ENCODE results near the gene FCHO2.

FCHO2 gene

DNA sequence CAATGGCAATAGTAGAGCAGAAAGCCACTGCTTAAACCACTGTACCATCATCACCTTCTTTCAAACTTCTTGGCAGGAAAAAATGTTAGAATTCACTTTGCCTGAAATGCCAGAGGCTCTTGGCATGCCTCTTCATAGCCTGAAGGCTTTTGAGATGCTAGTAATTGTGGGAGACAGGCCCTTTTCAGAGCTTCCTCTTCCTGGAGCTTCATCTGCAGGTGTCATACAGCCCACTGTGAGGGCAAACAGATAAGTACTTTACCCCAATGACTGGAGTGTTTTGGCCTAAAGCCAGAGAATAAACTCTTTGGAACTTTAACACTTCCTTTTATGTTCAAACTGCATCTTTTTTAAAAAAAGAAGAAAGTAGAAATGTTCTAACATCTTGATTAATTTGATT lies 83.2 kb downstream of the FCHO2 start:
- Mint-ChIP-seq H3K27me3 (no peaks in the 10 kb centered on the region), H3K9me3 (no peaks in the 10 kb centered on the region), H3K27ac (no peak overlapping the region), H3K36me3 (no peaks in the 10 kb centered on the region), H3K4me1 (no peaks in the 10 kb centered on the region), H3K4me3 (no peak overlapping the region)

DNA sequence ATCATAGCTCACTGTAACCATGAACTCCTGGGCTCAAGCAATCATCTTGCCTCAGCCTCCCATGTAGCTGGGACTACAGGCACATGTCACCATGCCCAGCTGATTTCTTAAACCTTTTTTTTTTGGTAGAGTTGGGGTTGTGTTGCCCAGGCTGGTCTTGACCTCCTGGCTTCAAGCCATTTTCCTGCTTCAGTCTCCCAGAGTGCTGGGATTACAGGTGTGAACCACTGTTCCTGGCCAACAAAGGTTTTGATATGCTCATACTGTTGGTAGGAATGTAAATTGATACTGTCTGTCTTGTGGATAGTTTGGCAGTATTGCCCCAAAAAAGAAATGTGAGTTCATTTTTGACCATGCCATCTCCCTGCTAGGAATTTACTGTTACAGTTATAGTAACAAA lies 87.2 kb downstream of the FCHO2 start:
- peaks cover 1% of the 10 kb centered on the region for H3K36me3 Mint-ChIP-seq
- H3K27ac Mint-ChIP-seq: no peak overlapping the region
- no peak overlapping the region for H3K4me3 Mint-ChIP-seq
- H3K9me3 Mint-ChIP-seq: no peaks in the 10 kb centered on the region
- no peaks in the 10 kb centered on the region for H3K27me3 Mint-ChIP-seq
- no peaks in the 10 kb centered on the region for H3K4me1 Mint-ChIP-seq

DNA sequence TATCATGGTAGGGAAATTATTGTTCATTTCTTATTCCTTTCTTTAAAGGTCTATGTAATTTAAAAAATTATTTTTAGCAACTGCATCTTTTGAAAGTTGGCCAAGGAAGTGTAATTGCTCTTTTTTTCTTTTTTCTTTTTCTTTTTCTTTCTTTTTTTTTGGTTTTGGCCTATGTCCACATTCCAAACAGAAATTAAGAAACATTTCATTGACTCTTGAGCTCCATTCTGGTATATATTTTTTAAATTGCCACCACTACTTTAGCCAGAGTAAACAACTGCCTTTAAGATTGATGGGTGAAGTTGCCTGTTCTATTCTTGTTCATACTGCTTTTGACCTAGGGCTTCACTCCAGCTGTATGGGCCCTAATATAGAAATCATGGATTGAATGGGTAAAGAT lies 88.7 kb downstream of the FCHO2 start:
- no peaks in the 10 kb centered on the region for H3K9me3 Mint-ChIP-seq
- H3K4me3 Mint-ChIP-seq: no peak overlapping the region
- no peaks in the 10 kb centered on the region for H3K27me3 Mint-ChIP-seq
- H3K4me1 Mint-ChIP-seq: no peaks in the 10 kb centered on the region
- no peak overlapping the region for H3K27ac Mint-ChIP-seq
- peaks cover 1% of the 10 kb centered on the region for H3K36me3 Mint-ChIP-seq

DNA sequence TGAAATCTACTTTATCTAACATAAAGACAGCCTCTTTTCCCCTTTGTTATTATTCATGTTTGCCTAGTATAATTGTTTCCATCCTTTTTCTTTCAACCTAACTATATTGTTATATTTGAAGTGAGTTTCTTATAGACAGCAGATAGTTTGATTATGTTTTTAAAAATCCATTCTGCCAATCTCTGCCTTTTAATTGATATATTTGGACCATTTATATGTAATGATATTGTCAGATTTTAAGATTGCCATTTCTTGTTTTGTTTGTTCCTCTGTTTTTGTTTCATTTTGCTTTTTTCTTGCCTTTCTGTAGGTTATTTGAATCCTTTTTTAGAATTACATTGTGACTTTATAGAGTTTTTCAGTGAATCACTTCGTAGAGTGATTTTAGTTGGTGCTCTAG lies 89.8 kb downstream of the FCHO2 start:
- peaks cover 1% of the 10 kb centered on the region for H3K36me3 Mint-ChIP-seq

DNA sequence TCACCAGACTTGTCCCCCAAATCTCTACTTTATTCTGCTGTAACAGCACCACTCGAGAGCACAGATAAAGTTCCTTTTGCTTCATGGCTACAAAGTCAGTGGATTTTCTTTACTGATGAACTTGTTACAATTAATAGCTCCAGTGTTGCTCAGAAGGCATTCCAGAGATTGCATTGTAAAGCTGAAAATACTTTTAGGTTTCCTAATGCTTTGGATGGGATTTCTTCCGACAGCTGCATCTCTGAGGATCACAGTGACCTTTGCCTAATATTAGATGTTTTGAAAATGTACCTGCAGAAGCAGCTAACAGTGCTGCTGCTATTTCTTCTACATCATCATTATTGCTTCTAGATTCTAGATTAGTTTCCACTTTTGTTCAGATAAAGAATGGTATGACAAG lies 105.8 kb downstream of the FCHO2 start:
- Mint-ChIP-seq H3K27me3 (peaks cover 2% of the 10 kb centered on the region), H3K36me3 (no peaks in the 10 kb centered on the region), H3K4me1 (no peaks in the 10 kb centered on the region), H3K9me3 (no peaks in the 10 kb centered on the region), H3K4me3 (no peak overlapping the region), H3K27ac (no peak overlapping the region)

More for the DNA sequence above, 89.8 kb downstream of the FCHO2 start:
- no peaks in the 10 kb centered on the region for H3K4me1 Mint-ChIP-seq
- H3K9me3 Mint-ChIP-seq: no peaks in the 10 kb centered on the region
- H3K4me3 Mint-ChIP-seq: no peak overlapping the region
- H3K27ac Mint-ChIP-seq: no peak overlapping the region
- no peaks in the 10 kb centered on the region for H3K27me3 Mint-ChIP-seq

DNA sequence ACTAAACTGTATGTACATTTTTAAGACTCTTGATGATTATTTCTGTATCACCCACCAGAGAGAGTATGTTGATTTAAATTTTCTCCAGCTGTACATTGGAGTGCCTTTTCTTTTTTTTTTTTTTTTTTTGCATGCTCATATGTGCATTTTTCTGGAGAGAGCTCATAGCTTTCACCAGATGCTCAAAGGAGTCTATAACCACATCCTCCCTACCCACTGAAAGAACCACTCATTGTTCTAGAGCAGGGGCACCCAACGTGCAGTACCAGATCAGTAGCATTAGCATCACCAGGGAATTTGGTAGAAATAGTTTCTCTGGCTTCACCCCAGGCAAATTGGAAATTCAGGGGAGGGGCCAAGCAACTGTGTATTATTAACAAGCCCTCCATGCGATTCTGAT lies 110.6 kb downstream of the FCHO2 start:
- H3K9me3 Mint-ChIP-seq: no peaks in the 10 kb centered on the region
- H3K27ac Mint-ChIP-seq: no peak overlapping the region
- no peaks in the 10 kb centered on the region for H3K4me1 Mint-ChIP-seq
- H3K36me3 Mint-ChIP-seq: no peaks in the 10 kb centered on the region
- peaks cover 4% of the 10 kb centered on the region for H3K27me3 Mint-ChIP-seq
- no peak overlapping the region for H3K4me3 Mint-ChIP-seq

DNA sequence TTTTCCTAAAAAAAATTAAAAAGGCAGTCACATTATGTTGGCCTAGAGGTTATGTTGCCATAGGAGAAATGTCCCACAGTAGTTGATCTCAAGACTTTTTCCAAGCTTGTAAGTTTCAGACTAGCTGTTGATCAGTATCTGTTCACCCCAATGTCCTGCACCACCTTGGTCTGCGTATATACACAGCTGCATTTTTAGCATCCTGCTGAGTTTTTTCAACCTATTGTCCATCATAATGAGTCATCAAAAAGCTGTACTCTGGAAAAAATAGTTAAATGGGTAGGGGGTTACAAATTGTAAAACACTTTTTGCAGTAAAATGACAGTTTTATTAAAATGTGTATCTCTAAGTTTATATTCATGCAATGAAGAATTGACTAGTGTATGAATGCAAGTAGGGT lies 111.4 kb downstream of the FCHO2 start:
- no peaks in the 10 kb centered on the region for H3K36me3 Mint-ChIP-seq
- H3K27ac Mint-ChIP-seq: no peak overlapping the region
- H3K4me1 Mint-ChIP-seq: no peaks in the 10 kb centered on the region
- H3K4me3 Mint-ChIP-seq: no peak overlapping the region
- peaks cover 5% of the 10 kb centered on the region for H3K27me3 Mint-ChIP-seq
- no peaks in the 10 kb centered on the region for H3K9me3 Mint-ChIP-seq

DNA sequence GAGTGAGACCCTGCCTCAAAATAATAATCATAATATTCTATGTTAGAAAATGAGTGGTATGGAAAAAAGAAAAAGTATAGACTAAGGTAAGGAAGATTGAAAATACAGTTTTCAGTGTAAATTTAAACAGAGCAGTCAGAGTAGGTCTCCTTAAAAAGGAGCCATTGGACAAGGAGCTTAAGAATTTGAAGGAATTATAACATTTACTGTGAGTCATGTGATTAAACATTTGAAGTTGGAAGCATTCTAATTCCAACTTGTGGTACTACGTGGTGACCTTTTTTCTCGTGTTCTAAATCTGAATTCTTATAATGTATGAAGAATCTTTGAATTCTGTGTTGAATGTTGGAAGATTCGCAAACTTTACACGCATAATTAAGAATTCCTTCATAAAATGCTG lies 125.3 kb downstream of the FCHO2 start:
- Mint-ChIP-seq H3K27ac (no peak overlapping the region), H3K36me3 (peaks cover 1% of the 10 kb centered on the region), H3K27me3 (peaks cover 10% of the 10 kb centered on the region), H3K4me3 (no peak overlapping the region), H3K9me3 (no peaks in the 10 kb centered on the region), H3K4me1 (no peaks in the 10 kb centered on the region)

DNA sequence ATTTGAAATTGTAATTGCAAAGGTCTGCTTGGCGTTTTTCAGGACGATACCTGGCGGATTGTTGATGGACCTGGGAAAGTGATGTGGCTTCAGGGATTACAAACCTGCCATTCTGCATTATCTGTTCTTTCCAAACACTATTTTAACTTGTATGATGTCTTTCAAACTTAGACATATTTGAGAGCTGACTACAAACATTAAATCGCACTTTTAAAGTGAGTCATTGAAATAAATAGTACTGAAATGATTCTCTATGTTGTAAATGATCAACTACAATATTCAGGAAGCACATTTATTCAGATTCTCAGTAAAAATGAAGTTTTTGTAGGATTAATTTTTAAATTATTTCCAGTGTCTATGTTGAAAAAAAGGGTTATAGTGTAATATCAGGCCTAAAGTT lies 132.2 kb downstream of the FCHO2 start:
- Mint-ChIP-seq H3K27me3 (peaks cover 9% of the 10 kb centered on the region), H3K27ac (no peak overlapping the region), H3K4me1 (no peaks in the 10 kb centered on the region), H3K4me3 (no peak overlapping the region), H3K9me3 (no peaks in the 10 kb centered on the region), H3K36me3 (peaks cover 1% of the 10 kb centered on the region)

DNA sequence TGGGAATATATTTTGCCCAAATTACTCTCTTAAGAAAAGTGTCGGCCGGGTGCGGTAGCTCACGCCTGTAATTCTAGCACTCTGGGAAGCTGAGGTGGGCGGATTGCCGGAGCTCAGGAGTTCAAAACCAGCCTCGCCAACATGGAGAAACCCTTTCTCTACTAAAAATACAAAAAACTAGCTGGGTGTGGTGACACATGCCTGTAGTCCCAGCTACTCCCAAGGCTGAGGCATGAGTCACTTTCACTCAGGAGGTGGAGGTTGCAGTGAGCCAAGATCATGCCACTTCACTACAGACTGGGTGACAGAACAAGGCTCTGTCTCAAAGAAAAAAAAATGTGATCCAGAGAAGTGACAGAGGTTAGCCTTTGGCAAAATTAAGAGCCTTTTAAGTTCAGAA lies 138.1 kb downstream of the FCHO2 start:
- Mint-ChIP-seq H3K4me3 (no peak overlapping the region), H3K9me3 (peaks cover 8% of the 10 kb centered on the region), H3K27me3 (peaks cover 23% of the 10 kb centered on the region), H3K27ac (no peak overlapping the region), H3K36me3 (no peaks in the 10 kb centered on the region), H3K4me1 (no peaks in the 10 kb centered on the region)

DNA sequence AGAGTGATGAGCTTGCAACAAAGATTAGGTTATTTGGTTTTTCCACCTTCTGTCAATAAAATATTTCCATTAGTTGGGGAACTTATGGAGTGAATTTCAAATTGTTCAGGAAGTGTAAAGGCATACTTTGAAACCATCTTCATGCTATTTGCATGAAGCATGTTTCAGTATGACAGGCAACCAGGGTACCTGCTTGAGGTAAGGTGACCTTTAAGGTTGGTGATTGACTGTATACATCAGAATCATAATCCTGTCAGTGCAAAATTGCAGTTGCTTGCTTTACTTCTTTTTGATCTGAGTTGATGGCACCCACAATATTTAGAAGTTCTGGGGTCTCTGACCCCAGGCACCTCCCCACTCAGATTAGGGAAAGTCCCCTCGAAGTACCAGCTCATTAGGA lies 138.6 kb downstream of the FCHO2 start:
- Mint-ChIP-seq H3K27me3 (peaks cover 23% of the 10 kb centered on the region), H3K4me3 (no peak overlapping the region), H3K27ac (no peak overlapping the region), H3K36me3 (no peaks in the 10 kb centered on the region), H3K9me3 (peaks cover 8% of the 10 kb centered on the region), H3K4me1 (no peaks in the 10 kb centered on the region)

DNA sequence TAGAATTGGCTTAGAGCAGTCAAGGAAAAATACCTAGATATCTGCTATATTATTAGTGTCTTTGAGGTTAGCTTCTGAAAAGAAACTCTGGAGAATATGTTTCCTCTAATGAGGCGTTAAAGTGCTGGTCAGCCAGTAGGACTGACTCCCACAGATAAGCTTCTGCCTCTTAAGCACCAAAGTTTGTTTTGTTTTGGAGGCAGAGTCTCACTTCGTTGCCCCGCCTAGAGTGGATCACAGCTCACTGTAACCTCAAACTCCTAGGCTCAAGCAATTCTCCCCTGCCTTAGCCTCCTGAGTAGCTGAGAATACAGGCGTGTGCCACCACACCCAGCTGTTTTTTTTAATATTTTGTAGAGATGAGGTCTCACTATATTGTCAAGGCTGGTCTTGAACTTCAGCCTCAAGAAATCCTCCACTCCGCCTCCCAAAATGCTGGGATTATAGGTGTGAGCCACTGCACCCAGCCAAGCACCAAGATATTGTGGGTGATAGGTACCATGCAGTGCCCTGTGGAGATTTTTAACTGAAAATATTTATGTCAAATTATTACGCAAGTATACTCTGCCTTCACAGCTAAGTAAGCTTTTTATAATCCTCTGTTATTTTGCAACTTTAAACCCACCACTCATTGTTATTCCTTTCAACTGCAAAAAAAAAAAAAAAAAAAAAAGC lies 139.9 kb downstream of the FCHO2 start:
- H3K4me3 Mint-ChIP-seq: no peak overlapping the region
- no peaks in the 10 kb centered on the region for H3K36me3 Mint-ChIP-seq
- peaks cover 8% of the 10 kb centered on the region for H3K9me3 Mint-ChIP-seq
- no peak overlapping the region for H3K27ac Mint-ChIP-seq
- H3K27me3 Mint-ChIP-seq: peaks cover 25% of the 10 kb centered on the region
- H3K4me1 Mint-ChIP-seq: no peaks in the 10 kb centered on the region

DNA sequence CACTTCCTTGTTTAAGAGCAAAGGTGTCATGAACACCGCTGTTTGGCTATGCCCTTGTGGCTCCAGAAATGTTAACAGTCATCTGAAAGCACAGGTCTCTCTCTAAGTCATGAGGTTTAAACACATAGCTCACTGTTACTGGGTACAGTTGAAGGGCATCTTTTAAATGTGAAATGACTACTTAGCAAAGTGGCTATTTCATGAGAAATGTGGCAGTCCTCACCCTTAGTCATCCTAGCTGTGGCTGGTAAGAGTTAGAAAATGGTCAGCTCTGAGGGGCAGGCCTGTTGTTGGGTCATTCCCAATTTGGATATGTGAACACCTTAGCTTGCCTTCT lies 140.4 kb downstream of the FCHO2 start:
- no peak overlapping the region for H3K4me3 Mint-ChIP-seq
- H3K27me3 Mint-ChIP-seq: peaks cover 24% of the 10 kb centered on the region
- no peaks in the 10 kb centered on the region for H3K36me3 Mint-ChIP-seq
- no peaks in the 10 kb centered on the region for H3K4me1 Mint-ChIP-seq
- H3K9me3 Mint-ChIP-seq: peaks cover 8% of the 10 kb centered on the region
- no peak overlapping the region for H3K27ac Mint-ChIP-seq

DNA sequence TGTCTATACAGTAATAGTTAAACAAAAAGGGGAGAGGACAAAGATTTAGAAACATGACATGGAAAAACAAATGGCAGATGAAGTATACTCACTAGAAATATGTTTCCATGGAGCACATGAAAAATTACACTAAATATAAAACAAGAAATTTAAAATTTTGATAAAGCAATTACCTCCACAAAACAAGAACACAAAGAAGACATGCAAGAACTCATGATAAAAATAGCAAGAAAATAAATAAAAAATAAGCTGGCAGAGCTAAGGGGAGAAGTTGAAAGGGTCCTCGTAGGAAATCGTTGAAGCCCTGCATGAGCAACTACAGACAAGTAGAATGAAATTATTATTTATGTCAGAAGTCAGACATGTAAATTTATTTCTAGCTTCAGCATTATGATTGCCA lies 141.9 kb downstream of the FCHO2 start:
- no peaks in the 10 kb centered on the region for H3K4me1 Mint-ChIP-seq
- H3K27me3 Mint-ChIP-seq: peaks cover 22% of the 10 kb centered on the region

DNA sequence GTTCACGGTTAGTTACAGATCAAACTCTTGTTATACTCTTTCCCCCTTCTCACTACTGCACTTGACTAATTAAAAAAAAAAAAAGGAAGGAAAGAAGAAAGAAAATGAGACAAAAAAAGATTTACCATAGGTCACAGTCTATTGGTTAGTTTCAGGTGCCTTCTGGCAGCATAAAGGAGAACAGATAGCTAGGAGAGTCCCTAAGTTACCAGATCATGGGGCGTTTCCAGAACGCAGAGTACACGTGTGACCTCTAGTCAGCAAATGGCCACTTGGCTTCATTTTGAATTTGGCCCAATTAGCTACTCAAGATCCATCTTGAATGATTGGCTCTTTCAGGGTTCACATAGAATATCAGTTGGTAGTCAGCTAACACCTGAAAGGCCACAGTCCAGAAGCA lies 144.3 kb downstream of the FCHO2 start:
- H3K4me1 Mint-ChIP-seq: no peaks in the 10 kb centered on the region
- H3K36me3 Mint-ChIP-seq: no peaks in the 10 kb centered on the region
- H3K4me3 Mint-ChIP-seq: no peak overlapping the region
- peaks cover 8% of the 10 kb centered on the region for H3K9me3 Mint-ChIP-seq
- peaks cover 18% of the 10 kb centered on the region for H3K27me3 Mint-ChIP-seq
- H3K27ac Mint-ChIP-seq: no peak overlapping the region

More for the DNA sequence above, 141.9 kb downstream of the FCHO2 start:
- Mint-ChIP-seq H3K36me3 (no peaks in the 10 kb centered on the region), H3K4me3 (no peak overlapping the region), H3K27ac (no peak overlapping the region), H3K9me3 (peaks cover 8% of the 10 kb centered on the region)

DNA sequence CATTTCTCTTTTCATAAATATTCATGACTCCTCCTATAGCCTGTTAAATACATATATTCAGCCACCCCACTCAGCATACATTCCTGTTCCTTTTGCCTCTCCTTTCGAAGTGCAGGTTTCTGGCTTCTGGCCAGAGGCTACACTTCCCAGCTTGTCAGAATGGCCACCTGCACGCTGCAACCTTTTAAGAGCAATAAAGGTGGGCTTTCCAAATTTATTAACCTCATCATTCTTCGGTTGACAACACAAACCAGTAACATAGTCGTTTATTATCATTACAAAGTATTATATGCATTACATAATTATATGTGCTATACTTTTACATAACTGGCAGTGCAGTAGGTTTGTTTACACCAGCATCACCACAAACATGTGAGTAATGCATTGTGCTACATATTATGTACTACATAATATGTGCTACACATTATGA lies 148.0 kb downstream of the FCHO2 start:
- H3K27me3 Mint-ChIP-seq: peaks cover 17% of the 10 kb centered on the region
- no peaks in the 10 kb centered on the region for H3K4me1 Mint-ChIP-seq
- H3K36me3 Mint-ChIP-seq: no peaks in the 10 kb centered on the region
- no peak overlapping the region for H3K4me3 Mint-ChIP-seq
- H3K9me3 Mint-ChIP-seq: no peaks in the 10 kb centered on the region
- no peak overlapping the region for H3K27ac Mint-ChIP-seq

DNA sequence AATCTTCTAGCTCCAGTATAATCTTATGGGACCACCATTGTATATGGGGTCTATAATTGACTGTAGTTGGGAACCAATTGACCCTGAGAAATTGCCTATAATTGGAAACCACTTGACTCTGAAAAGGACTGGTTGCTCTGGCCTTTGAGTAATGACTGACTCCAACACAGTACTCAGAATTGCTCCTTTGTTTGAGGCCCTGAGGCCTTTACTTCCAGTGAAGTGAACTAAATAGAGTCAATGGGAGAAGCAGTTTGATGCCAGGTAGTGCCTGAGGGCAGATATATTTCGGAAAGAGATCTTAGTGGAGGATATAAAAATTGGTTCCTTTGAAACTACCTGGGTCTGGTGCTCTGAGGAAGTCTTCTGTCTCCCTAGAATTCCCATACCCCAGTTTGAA lies 148.5 kb downstream of the FCHO2 start:
- H3K27me3 Mint-ChIP-seq: peaks cover 20% of the 10 kb centered on the region
- H3K27ac Mint-ChIP-seq: no peak overlapping the region
- no peak overlapping the region for H3K4me3 Mint-ChIP-seq
- H3K4me1 Mint-ChIP-seq: no peaks in the 10 kb centered on the region
- no peaks in the 10 kb centered on the region for H3K36me3 Mint-ChIP-seq
- H3K9me3 Mint-ChIP-seq: no peaks in the 10 kb centered on the region
